Activated naive CD4-positive, alpha-beta T cell treated with anti-CD3 and anti-CD28 coated beads, Interleukin-2, amount 50 U/mL, for 72 hours (primary cell): ENCODE data around the gene KCNT1. TPM values are rescaled to one million over a fixed set of nuclear protein-coding genes. Genes with fewer than 3 reads are reported as not detected.
A peak's percentile ranks its signal among the peaks of the same experiment; 100 is the strongest.

ENCODE experiments used
- ATAC-seq, 2 donors: fragments of 150-1000 bp; cut with Tn5 transposase; 2 replicates each; pipeline ENCODE4 v1.10.0; 2021; ENCODE audit warnings: mild to moderate bottlenecking in 2 of 2, moderate library complexity in 2 of 2
- DNase-seq, 2 donors: peaks; one replicate each; pipeline ENCODE4 v3.0.0; 2021 to 2022; ENCODE audit warnings: low spot score in 2 of 2
- H3K27ac Mint-ChIP-seq, 2 donors: one replicate each; pipeline ENCODE4 v1.8.0; 2022; ENCODE audit warnings: mild to moderate bottlenecking in 2 of 2, mixed read lengths in 2 of 2
- H3K36me3 Mint-ChIP-seq, 2 donors: one replicate each; pipeline ENCODE4 v1.8.0; 2022; ENCODE audit warnings: mixed read lengths in 2 of 2
- H3K9me3 Mint-ChIP-seq, 2 donors: one replicate each; pipeline ENCODE4 v1.8.0; 2022; ENCODE audit warnings: mixed read lengths in 2 of 2
- total RNA-seq, 2 donors: library from RNA; stranded (reverse); gene quantifications; one replicate each; pipeline ENCODE4 v1.2.3, GENCODE V29; 2022

The KCNT1 gene
- total RNA-seq, 2 donors from 2014 or later = not detected

DNA sequence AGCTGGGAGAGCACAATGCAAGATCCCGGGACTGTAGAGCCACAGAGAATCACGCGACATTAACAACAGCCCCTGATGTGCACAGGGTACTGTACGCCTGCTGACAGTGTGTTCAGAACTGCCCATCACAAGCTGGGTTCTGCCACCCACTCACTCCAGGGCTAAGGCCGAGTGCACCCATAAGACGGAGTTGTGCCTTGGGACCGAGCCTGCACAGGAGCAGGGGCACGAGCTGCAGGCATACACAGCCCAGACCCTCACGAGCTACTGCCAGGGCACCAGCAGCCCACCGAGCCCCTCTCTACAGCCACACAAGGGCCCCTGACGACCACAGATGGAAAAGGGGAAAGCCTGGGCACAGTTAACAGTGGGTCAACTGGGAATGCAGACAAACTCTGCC, 137.5 kb downstream of the KCNT1 start:
- no peak for DNase-seq
- no peak overlapping the region for H3K27ac Mint-ChIP-seq
- H3K36me3 Mint-ChIP-seq = peaks cover 8 to 14% of the 10 kb centered on the region in 2 donors
- H3K9me3 Mint-ChIP-seq = peaks cover 7 to 8% of the 10 kb centered on the region in 2 donors
- no peak for ATAC-seq

GRCh38 chr9:135840107-135840506, 138.1 kb downstream of the KCNT1 start:
- H3K9me3 Mint-ChIP-seq = peaks cover 12 to 14% of the 10 kb centered on the region in 2 donors
- H3K27ac Mint-ChIP-seq = no peak overlapping the region
- H3K36me3 Mint-ChIP-seq = peaks cover 14 to 20% of the 10 kb centered on the region in 2 donors
- no peak for DNase-seq
- ATAC-seq = no peak

DNA sequence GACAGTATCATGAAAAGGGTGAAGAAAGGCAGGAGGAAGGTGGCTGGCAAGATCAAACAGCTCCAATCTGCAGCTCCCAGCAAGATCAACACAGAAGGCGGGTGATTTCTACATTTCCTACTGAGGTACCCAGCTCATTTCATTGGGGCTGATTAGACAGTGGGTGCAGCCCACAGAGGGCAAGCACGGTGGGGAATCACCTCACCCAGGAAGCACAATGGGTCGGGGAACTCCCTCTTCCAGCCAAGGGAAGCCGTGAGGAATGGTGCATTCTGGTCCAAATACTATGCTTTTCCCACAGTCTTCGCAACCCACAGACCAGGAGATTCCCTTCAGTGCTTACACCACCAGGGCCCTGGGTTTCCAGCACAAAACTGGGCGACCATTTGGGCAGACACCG, 138.6 kb downstream of the KCNT1 start:
- Mint-ChIP-seq H3K27ac (no peak overlapping the region), H3K9me3 (peaks cover 16% of the 10 kb centered on the region in 2 donors)
- ATAC-seq = peak in 1 of 2 donors; percentile 61

More for the DNA sequence above, 138.6 kb downstream of the KCNT1 start:
- DNase-seq = no peak
- peaks cover 19 to 25% of the 10 kb centered on the region in 2 donors for H3K36me3 Mint-ChIP-seq

Other genes with a start within 250 kb of the KCNT1 start
- under 1 TPM; 0.14 to 0.54 TPM for gene PPP1R26, start 222.4 kb upstream of the KCNT1 start, total RNA-seq
- gene MRPS2, start 201.5 kb upstream of the KCNT1 start, total RNA-seq = 10 to 100 TPM; 16.4 to 53.7 TPM
- gene LCN1, start 180.7 kb upstream of the KCNT1 start, total RNA-seq = not detected
- gene OBP2A, start 156.1 kb upstream of the KCNT1 start, total RNA-seq = not detected
- gene PAEP, start 140.4 kb upstream of the KCNT1 start, total RNA-seq = not detected
- gene GLT6D1, start 62.6 kb upstream of the KCNT1 start, total RNA-seq = not detected
- not detected for gene LCN9, start 38.9 kb upstream of the KCNT1 start, total RNA-seq
- gene SOHLH1, start 2.7 kb upstream of the KCNT1 start, total RNA-seq = not detected
- 10 to 100 TPM; 38.1 to 40.6 TPM for gene CAMSAP1, start 205.4 kb downstream of the KCNT1 start, total RNA-seq